Measurements from ENCODE around the gene EPS15. TPM values are rescaled to one million over a fixed set of nuclear protein-coding genes. Genes with fewer than 3 reads are reported as not detected.
"Not testable (repeated sequence)": the region's sequence is repeated elsewhere in the genome, so short reads cannot be mapped to it uniquely, and the experiment has no call there.

Gene EPS15
- polyA plus RNA-seq, 1 donor, result 28.7 TPM

- DNase-seq (ENCODE audit: low read depth), result no peak
These were observed 23.3 kb upstream of the EPS15 start for GRCh38 chr1:51542158-51542953.

GRCh38 chr1:51541313-51542050 is 22.4 kb upstream of the EPS15 start:
- DNase-seq (ENCODE audit: low read depth), result no peak

- DNase-seq (ENCODE audit: low read depth), result no peak
These were observed 18.5 kb upstream of the EPS15 start for GRCh38 chr1:51537568-51537967.

GRCh38 chr1:51535006-51535592 is 16.0 kb upstream of the EPS15 start:
- peak; percentile 20 for DNase-seq (ENCODE audit: low read depth)

- DNase-seq (ENCODE audit: low read depth), result no peak
These were observed 15.4 kb upstream of the EPS15 start for GRCh38 chr1:51534447-51534846.

- DNase-seq (ENCODE audit: low read depth), result no peak
These were observed 13.8 kb upstream of the EPS15 start for GRCh38 chr1:51532853-51533252.

- not testable (repeated sequence) for DNase-seq (ENCODE audit: low read depth)
These were observed 11.4 kb upstream of the EPS15 start for GRCh38 chr1:51530447-51530846.

GRCh38 chr1:51527144-51527543 is 8.1 kb upstream of the EPS15 start:
- no peak for DNase-seq (ENCODE audit: low read depth)

GRCh38 chr1:51526248-51526647 is 7.2 kb upstream of the EPS15 start:
- no peak for DNase-seq (ENCODE audit: low read depth)

- no peak for DNase-seq (ENCODE audit: low read depth)
These were observed 6.2 kb upstream of the EPS15 start for GRCh38 chr1:51525295-51525694.

- DNase-seq (ENCODE audit: low read depth), result no peak
These were observed 5.8 kb upstream of the EPS15 start for GRCh38 chr1:51524817-51525216.

GRCh38 chr1:51523931-51524330 is 4.9 kb upstream of the EPS15 start:
- DNase-seq (ENCODE audit: low read depth), result no peak

- no peak for DNase-seq (ENCODE audit: low read depth)
These were observed 1.7 kb upstream of the EPS15 start for GRCh38 chr1:51520700-51521248.

- no peak for DNase-seq (ENCODE audit: low read depth)
These were observed 1.0 kb upstream of the EPS15 start for GRCh38 chr1:51519865-51520699.

- no peak for DNase-seq (ENCODE audit: low read depth)
These were observed 449 bp downstream of the EPS15 start for GRCh38 chr1:51518586-51519047.

GRCh38 chr1:51518033-51518585 is 957 bp downstream of the EPS15 start:
- no peak for DNase-seq (ENCODE audit: low read depth)

- DNase-seq (ENCODE audit: low read depth), result no peak
These were observed 1.6 kb downstream of the EPS15 start for GRCh38 chr1:51517361-51518032.

GRCh38 chr1:51516649-51517158 is 2.4 kb downstream of the EPS15 start:
- no peak for DNase-seq (ENCODE audit: low read depth)

- no peak for DNase-seq (ENCODE audit: low read depth)
These were observed 3.0 kb downstream of the EPS15 start for GRCh38 chr1:51515982-51516648.

Data from forelimb muscle (tissue), 1 donor.